MM.1S (cell line): Measurements from ENCODE around the gene FCHO2.

Experiments
- EZH2 ChIP-seq: fragments of 300-600 bp; sonication (generic); optimal IDR thresholded peaks from 2 replicates; pipeline ENCODE3; 2017; ENCODE audit warnings: low read depth, mild to moderate bottlenecking, antibody characterized with exemption, low read length, mixed read lengths
- EZH2phosphoT487 ChIP-seq: fragments of 300-600 bp; sonication (generic); IDR thresholded peaks from 2 replicates; pipeline ENCODE4 v1.6.1; 2018; ENCODE audit warnings: antibody characterized with exemption, low read length
- TF ChIP-seq, protein P1 (sequence below): fragments of 300-600 bp; sonication (generic); IDR thresholded peaks from 2 replicates; pipeline ENCODE4 v1.5.1; 2016; ENCODE audit warnings: antibody characterized with exemption, low read length, mixed read lengths

DNA sequence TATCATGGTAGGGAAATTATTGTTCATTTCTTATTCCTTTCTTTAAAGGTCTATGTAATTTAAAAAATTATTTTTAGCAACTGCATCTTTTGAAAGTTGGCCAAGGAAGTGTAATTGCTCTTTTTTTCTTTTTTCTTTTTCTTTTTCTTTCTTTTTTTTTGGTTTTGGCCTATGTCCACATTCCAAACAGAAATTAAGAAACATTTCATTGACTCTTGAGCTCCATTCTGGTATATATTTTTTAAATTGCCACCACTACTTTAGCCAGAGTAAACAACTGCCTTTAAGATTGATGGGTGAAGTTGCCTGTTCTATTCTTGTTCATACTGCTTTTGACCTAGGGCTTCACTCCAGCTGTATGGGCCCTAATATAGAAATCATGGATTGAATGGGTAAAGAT is 88.7 kb downstream of the FCHO2 start:
- TF ChIP-seq, protein P1, sequence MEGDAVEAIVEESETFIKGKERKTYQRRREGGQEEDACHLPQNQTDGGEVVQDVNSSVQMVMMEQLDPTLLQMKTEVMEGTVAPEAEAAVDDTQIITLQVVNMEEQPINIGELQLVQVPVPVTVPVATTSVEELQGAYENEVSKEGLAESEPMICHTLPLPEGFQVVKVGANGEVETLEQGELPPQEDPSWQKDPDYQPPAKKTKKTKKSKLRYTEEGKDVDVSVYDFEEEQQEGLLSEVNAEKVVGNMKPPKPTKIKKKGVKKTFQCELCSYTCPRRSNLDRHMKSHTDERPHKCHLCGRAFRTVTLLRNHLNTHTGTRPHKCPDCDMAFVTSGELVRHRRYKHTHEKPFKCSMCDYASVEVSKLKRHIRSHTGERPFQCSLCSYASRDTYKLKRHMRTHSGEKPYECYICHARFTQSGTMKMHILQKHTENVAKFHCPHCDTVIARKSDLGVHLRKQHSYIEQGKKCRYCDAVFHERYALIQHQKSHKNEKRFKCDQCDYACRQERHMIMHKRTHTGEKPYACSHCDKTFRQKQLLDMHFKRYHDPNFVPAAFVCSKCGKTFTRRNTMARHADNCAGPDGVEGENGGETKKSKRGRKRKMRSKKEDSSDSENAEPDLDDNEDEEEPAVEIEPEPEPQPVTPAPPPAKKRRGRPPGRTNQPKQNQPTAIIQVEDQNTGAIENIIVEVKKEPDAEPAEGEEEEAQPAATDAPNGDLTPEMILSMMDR, result no peak
- TF ChIP-seq EZH2 (no peak), EZH2phosphoT487 (no peak)
